ENCODE results near the gene LAMC2.
A peak's percentile ranks its signal among the peaks of the same experiment; 100 is the strongest.

The LAMC2 gene

DNA sequence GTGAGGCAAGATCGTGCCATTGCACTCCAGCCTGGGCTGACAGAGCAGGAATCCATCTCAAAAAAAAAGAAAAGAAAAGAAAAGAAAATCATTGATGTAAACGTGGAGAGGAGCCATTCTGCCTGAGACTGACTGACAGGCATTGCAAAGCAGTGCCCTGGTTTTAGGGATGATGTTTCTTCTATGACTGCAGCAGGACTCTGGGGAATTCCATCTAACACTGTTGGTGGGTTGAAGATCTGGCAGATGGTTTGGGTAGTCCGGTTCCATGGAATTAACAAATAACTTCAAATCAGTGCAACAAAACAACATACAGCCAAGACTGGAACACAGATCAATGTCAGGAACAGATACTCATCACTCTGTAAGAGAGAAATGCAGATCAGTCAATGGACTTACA is 17.8 kb upstream of the LAMC2 start:
- no peak for DNase-seq (ENCODE audit: low read depth)

- DNase-seq (ENCODE audit: low read depth), result no peak
Observed at GRCh38 chr1:183173828-183174227, 12.2 kb upstream of the LAMC2 start.

- no peak for DNase-seq (ENCODE audit: low read depth)
Observed at GRCh38 chr1:183175631-183176030, 10.4 kb upstream of the LAMC2 start.

DNA sequence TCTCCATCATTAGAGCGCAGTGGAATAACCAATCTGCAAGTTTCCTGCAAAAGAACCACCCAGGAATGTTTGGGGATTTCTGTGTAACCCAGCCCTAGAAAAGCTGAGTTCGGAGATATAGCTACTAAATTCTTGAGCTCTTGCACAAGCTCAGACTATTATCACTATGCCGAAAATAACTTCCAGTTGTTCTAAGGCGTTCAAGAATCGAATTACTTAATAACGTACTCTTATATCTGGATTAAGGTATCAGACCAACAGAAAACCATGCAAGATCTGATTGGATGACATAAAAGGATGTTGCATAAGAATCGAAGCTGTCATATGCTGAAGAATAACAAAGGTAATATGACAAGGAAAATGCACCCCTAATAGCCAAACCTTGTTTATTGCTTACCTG is 7.5 kb upstream of the LAMC2 start:
- peak; percentile 61 for DNase-seq (ENCODE audit: low read depth)

DNA sequence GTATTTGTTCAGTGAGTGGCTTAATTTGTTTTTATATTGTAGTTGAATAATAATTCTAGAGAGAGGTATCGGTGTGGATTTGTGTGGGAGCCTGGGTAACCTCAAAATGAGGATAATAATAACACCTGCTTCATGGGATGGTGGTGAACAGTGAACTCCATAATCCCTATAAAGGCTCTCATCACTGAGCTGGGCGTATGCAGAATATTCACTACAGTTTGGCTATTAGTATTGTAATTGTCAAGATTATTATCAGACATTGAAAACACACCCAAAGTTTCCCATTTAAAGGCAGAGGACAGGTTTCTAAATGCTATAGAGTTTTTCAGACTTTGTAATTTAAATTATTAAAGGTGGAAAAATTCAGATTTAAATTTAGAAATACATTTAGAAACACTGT is 7.0 kb upstream of the LAMC2 start:
- DNase-seq (ENCODE audit: low read depth), result no peak

- peak; percentile 86 for DNase-seq (ENCODE audit: low read depth)
Observed at GRCh38 chr1:183180218-183180617, 5.8 kb upstream of the LAMC2 start.

GRCh38 chr1:183180634-183181056 is 5.4 kb upstream of the LAMC2 start:
- DNase-seq (ENCODE audit: low read depth), result peak; percentile 31

DNA sequence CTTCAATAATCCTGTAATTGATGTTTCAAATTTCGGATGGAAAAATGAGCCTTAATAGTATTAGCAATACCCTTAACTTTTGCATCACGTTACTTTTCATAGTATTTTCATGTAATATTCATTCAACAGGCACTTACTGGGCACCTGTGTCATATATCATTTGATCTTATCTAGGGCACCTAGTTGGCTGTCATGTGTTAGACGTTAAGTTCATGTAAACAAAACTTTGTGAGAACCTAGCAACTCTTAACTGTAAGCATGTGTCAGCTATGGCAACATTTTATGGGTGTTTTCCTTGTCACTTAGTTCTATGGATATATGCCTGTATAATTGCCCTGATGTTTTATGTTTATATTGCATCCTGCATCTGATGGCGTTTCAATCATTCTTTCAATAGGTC is 777 bp downstream of the LAMC2 start:
- DNase-seq (ENCODE audit: low read depth), result no peak

- DNase-seq (ENCODE audit: low read depth), result no peak
Observed at GRCh38 chr1:183188240-183188639, 2.2 kb downstream of the LAMC2 start.

GRCh38 chr1:183191833-183192232 is 5.8 kb downstream of the LAMC2 start:
- DNase-seq (ENCODE audit: low read depth), result peak; percentile 92

DNA sequence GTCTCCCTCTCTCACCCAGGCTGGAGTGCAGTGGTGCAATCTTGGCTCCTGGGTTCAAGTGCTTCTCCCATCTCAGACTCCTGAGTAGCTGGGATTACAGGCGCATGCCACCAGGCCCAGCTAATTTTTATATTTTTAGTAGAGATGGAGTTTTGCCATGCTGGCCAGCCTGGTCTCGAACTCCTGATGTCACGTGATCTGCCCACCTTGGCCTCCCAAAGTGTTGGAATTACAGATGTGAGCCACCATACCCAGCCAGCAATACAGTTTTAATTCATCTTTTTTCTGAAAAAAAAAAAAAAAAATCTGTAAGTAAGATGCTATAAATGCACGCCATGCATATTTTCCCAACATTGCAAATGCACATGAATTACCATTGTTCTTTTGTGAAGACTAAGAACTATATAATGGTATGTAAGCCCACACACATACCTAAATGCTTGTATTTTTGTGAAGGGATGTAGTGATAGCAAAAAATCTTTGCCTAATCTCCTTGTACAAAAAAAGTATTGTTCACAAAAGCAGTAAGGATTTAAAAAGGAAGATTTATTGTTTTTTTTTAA is 8.0 kb downstream of the LAMC2 start:
- DNase-seq (ENCODE audit: low read depth), result no peak

DNA sequence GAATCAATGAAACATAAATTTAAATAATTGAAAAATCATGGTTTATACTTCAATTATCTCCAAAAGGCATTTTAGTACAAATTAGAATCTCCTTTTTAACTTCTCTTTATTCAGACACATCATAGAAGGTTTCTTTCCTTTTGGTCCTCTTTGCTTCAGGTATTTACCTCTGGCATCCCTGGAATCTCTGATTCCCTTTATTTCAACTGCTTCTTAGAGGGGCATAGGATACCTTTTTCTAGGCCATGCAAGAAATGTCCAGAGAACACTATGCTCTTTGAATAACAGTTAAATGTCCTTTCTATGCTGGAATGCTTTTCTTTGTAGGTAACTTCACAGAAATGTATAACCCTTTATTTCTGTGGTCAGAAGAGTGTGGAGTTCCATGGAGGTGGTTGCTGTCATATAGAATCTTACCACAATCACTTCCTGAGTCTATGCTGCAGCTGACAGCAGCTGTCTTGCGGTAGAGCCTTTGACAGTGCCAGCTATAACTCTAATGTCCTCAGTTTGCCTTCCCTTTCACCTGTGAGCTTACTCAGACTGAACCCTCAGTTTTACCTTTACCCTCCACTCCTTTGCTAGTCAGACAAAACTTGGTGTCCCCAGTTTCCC is 8.6 kb downstream of the LAMC2 start:
- no peak for DNase-seq (ENCODE audit: low read depth)

GRCh38 chr1:183195142-183195574 is 9.1 kb downstream of the LAMC2 start:
- DNase-seq (ENCODE audit: low read depth), result peak; percentile 23

DNA sequence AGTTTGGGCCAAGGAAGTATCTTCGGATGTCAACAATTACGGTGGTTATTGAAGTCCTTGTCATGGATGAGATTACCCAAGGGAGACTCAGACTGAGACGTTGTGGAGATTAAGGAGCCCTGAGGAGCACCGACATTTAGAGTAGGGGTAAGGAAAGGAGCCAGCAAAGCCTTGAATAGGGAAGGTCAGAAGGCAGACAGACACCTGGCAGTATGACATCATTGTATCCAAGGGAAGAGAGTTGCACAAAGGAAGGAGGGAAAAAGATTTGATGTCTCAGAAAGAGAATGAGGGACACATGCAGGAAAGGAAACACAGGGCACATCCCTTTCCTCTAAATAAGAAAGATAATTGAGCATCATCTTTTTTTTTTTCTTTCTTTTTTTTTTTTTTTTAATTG is 11.7 kb downstream of the LAMC2 start:
- no peak for DNase-seq (ENCODE audit: low read depth)

DNA sequence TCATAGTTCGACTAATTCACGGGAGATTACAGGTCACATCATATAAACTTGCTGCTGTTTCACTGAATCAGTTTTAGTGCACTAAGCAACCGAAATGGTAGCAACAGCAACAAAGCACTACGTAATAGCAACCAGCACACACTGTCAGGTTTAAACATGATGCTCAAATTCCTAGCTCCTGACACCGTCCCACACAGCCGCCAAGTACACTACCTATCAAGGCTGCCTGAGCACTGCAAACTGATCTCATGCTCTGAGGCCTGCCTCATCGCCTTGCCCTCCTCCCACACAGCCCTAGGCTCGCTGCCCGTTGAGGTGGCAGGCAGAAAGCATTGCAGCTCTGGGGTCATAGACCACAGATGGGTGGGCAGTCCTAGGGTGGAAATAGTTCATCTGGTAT is 12.4 kb downstream of the LAMC2 start:
- peak; percentile 98 for DNase-seq (ENCODE audit: low read depth)

- no peak for DNase-seq (ENCODE audit: low read depth)
Observed at GRCh38 chr1:183199304-183199703, 13.2 kb downstream of the LAMC2 start.

DNA sequence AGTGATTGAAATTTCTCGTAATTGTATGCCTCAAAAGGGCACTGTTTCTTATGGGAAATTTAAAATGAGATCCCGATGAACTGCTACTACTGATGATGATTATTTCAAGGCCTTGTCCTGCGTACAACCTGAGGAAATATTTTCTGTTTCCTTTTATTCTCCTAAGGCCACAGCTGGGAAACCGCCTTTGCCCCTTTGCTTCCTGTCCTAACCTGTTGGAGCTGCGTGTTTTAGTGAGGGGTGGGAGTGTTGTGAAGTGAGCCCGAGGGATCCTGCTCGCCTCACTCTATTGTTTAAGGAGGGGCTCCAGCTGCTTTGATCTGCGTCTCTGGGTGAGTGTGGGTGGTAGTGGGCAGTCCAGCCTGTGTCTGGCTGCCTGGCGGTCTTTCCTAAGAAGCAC is 14.4 kb downstream of the LAMC2 start:
- DNase-seq (ENCODE audit: low read depth), result no peak

DNA sequence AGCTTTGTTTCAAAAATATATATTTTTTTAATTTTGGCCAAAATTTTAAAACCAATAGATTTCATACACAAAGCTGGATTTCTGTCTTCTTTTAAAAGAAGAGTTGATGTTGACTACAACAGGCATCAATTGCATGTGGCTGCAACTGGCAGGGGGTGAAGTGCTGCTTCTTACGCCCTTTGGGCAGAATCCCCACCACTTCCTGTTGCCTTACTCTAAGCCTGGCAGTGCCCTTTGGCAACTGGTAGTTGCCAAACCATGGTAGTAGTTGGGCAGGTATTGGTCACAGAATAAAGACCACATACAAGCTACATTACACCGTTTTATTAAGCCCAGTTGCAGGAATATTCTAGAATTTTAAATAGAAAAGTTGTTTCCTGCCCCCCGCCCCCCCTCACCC is 17.0 kb downstream of the LAMC2 start:
- no peak for DNase-seq (ENCODE audit: low read depth)

DNA sequence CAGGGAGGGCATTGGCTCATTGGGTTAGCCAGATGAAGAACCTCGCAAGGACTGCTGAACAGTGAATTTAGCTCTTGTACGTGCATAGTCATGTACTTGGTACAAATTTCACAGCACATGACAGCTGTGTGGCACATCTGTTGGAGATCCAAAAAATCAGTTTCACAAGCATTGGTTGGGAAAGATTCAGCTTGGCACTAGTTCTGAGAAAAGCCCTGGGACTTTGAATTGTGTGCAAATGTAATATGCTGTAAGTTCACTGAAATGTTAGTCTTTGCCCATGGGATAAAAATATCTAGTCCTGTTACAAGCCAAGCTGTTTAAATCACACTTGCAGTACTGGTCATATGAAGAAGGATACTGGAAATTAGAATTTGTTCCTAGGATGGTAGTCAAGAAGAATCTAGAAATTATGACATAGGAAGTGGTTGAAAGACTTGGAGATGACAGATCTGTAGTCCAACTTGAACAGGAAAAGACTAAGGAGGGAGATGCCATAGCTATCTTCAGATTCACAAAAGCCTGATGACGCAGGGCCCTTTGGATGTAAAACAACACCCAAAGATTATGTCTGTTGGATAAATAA is 19.2 kb downstream of the LAMC2 start:
- peak; percentile 57 for DNase-seq (ENCODE audit: low read depth)

DNA sequence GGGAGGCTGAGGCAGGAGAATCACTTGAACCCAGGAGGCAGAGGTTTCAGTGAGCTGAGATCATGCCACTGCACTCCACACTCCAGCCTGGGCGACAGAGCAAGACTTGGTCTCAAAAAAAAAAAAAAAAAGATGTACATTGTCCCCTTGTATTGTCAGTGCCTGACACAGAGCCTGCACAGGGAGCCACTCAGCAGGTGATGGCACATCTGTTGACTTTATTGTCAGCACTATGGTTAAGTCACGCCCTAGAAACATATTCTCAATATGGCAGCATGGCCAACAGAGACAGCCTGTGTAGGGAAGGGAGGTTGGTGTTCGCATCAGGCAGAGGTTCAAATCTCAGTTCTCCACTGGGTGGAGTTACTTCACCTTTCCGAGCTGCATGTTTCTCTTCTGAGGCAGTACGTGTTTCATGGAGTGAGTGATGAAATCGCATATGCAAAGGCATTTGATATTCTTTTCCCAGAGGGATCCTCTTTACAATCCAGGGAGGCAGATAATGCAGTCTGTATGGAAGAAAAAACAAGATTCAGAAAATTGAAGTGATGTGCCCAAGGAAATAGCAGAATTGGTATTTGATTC is 20.6 kb downstream of the LAMC2 start:
- peak; percentile 60 for DNase-seq (ENCODE audit: low read depth)

DNA sequence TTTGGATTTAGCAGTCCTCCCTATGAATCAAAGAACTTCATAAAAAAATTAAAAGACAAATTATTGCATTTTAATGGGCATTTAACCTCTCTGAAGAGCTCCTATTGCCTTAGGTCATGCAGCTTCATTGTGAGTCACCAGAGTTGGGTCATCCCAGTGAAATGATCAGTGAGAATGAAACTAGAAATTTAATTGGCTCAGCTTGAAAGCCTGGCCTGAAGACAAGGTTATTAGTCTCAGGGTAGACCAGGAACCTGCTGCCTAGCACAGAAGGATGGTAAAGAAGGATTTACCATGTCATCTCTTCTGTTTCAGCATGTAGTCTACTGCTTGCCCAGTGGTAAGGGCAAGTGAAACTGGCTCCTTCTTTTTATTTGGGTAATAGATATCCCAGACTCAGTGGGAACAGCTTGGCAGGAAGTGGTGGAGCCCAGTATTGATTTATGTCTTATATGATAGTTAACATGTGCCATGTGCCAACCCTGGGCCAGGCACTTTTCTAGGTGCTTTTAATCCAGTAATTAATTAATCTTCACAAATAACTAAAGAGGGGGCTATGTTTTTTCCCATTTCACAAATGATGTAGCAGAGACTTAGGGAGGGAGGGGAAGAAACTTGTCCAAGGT is 23.6 kb downstream of the LAMC2 start:
- DNase-seq (ENCODE audit: low read depth), result peak; percentile 92

DNA sequence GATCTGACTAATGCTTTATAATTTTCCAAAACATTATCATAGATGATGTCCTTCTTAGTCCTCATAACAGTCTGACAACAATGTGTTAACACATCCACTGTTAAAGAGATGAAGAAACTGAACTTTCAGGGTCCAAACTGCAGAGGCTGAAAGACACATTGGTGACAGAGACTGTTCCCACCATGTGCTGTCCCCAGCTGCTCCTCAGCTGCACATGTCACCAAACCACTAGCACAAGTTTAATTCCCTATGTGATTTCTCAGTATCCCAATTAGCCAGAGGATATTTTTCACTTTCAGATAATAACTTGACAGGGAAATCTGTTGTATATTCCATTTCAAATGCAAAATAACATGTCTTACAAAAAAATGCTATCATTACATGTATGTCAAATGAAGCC is 24.6 kb downstream of the LAMC2 start:
- no peak for DNase-seq (ENCODE audit: low read depth)

DNA sequence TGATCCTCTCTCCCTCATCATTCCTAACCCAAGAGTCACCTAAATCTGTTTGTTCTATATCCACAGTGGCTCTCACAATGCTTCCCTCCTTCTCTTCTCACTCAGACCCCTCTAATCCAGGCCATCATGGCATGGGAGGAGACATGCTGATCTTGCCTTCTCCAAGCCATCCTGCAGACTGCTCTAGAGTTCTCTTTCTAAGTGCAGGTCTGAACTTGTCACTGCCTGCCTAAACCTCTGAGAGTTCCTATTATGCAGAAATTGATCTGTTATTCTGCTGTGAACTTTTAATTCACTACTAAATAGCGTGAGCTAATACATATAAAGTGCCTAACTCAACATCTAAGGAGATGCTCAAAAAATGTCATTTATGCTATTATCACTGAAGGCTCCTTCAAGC is 26.8 kb downstream of the LAMC2 start:
- DNase-seq (ENCODE audit: low read depth), result no peak

All from amniotic epithelial cell (primary cell).